Measurements from ENCODE around the gene CELF2. TPM values are rescaled to one million over a fixed set of nuclear protein-coding genes. Genes with fewer than 3 reads are reported as not detected.

The CELF2 gene
- total RNA-seq, 1 donor from 2014 or later, result 31.6 TPM

GRCh38 chr10:11037991-11038390 lies 20.3 kb downstream of the CELF2 start:
- Mint-ChIP-seq H3K9me3 (peaks cover 17% of the 10 kb centered on the region), H3K36me3 (no peaks in the 10 kb centered on the region), H3K4me1 (peaks cover 2% of the 10 kb centered on the region), H3K27me3 (ENCODE audit: insufficient read depth, low read depth) (no peaks in the 10 kb centered on the region), H3K27ac (no peak overlapping the region), H3K4me3 (no peak overlapping the region)
- Histone ChIP-seq H3K4me1 (peaks cover 22% of the 10 kb centered on the region), H3K4me3 (no peak overlapping the region), H3K36me3 (no peaks in the 10 kb centered on the region), H3K9me3 (ENCODE audit: low read depth) (no peaks in the 10 kb centered on the region), H3K27ac (no peak overlapping the region), H3K4me2 (no peak overlapping the region), H3K79me2 (ENCODE audit: low read depth) (peaks cover 16% of the 10 kb centered on the region), H3K9ac (no peak overlapping the region), H3F3A (ENCODE audit: low read depth) (peaks cover 13% of the 10 kb centered on the region), H3K27me3 (no peaks in the 10 kb centered on the region), H2AFZ (replicated peaks) (no peak overlapping the region), H4K20me1 (ENCODE audit: low read depth) (no peaks in the 10 kb centered on the region)
- no peak for DNase-seq (ENCODE audit: low spot score)
- TF ChIP-seq CTCF (IDR thresholded peaks at IDR 0.05) (no peak), EZH2 (IDR thresholded peaks at IDR 0.05) (no peak), EZH2phosphoT487 (IDR thresholded peaks at IDR 0.05) (no peak)

GRCh38 chr10:11042357-11042756 lies 24.7 kb downstream of the CELF2 start:
- no peak overlapping the region for H3K4me2 ChIP-seq
- no peaks in the 10 kb centered on the region for H3K36me3 ChIP-seq
- peaks cover 10% of the 10 kb centered on the region for H3K4me1 ChIP-seq
- H4K20me1 ChIP-seq (ENCODE audit: low read depth), result no peaks in the 10 kb centered on the region
- H3K9ac ChIP-seq, result no peak overlapping the region
- peaks cover 19% of the 10 kb centered on the region for H3K79me2 ChIP-seq (ENCODE audit: low read depth)
- H3K27me3 ChIP-seq, result no peaks in the 10 kb centered on the region
- Mint-ChIP-seq H3K36me3 (peaks cover 10% of the 10 kb centered on the region), H3K9me3 (peaks cover 7% of the 10 kb centered on the region), H3K4me1 (no peaks in the 10 kb centered on the region), H3K27ac (no peak overlapping the region), H3K27me3 (ENCODE audit: insufficient read depth, low read depth) (no peaks in the 10 kb centered on the region), H3K4me3 (no peak overlapping the region)
- H3K27ac ChIP-seq, result no peak overlapping the region
- no peak for DNase-seq (ENCODE audit: low spot score)
- H3K9me3 ChIP-seq (ENCODE audit: low read depth), result no peaks in the 10 kb centered on the region
- no peak overlapping the region for H2AFZ ChIP-seq (replicated peaks)
- no peak overlapping the region for H3K4me3 ChIP-seq
- H3F3A ChIP-seq (ENCODE audit: low read depth), result no peaks in the 10 kb centered on the region
- no peak for TF ChIP-seq EZH2 (IDR thresholded peaks at IDR 0.05)
- no peak for TF ChIP-seq EZH2phosphoT487 (IDR thresholded peaks at IDR 0.05)
- no peak for TF ChIP-seq CTCF (IDR thresholded peaks at IDR 0.05)

DNA sequence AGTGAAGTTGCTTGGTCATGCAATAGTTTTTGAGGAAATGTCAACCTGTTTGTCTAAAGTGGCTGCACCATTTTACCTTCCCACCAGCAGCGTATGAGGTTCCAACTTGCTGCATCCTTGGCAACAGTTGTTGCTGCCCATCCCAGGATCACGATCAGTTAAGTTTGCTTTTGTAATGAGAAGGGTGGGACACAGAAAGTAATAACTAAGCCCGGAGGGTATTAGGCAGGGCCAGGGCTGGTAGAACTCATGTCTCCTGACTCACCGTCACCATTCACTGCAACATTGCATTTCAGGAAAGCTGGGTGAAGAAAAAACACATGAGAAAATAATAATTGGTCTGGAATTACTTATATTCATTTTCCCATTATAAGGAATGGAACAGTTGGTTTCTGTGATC lies 25.4 kb downstream of the CELF2 start:
- no peak overlapping the region for H3K27ac ChIP-seq
- no peak overlapping the region for H3K4me2 ChIP-seq
- no peaks in the 10 kb centered on the region for H4K20me1 ChIP-seq (ENCODE audit: low read depth)
- H3F3A ChIP-seq (ENCODE audit: low read depth), result no peaks in the 10 kb centered on the region
- no peak overlapping the region for H3K9ac ChIP-seq
- H3K36me3 Mint-ChIP-seq, result peaks cover 10% of the 10 kb centered on the region
- H3K9me3 Mint-ChIP-seq, result peaks cover 6% of the 10 kb centered on the region
- no peaks in the 10 kb centered on the region for H3K9me3 ChIP-seq (ENCODE audit: low read depth)
- TF ChIP-seq EZH2 (IDR thresholded peaks at IDR 0.05) (no peak), EZH2phosphoT487 (IDR thresholded peaks at IDR 0.05) (no peak), CTCF (IDR thresholded peaks at IDR 0.05) (no peak)
- H3K27ac Mint-ChIP-seq, result no peak overlapping the region
- H3K4me3 Mint-ChIP-seq, result no peak overlapping the region
- peaks cover 15% of the 10 kb centered on the region for H3K4me1 ChIP-seq
- H3K79me2 ChIP-seq (ENCODE audit: low read depth), result peaks cover 19% of the 10 kb centered on the region
- no peak overlapping the region for H2AFZ ChIP-seq (replicated peaks)
- peaks cover 3% of the 10 kb centered on the region for H3K4me1 Mint-ChIP-seq
- H3K27me3 Mint-ChIP-seq (ENCODE audit: insufficient read depth, low read depth), result no peaks in the 10 kb centered on the region
- no peaks in the 10 kb centered on the region for H3K27me3 ChIP-seq
- DNase-seq (ENCODE audit: low spot score), result no peak
- H3K4me3 ChIP-seq, result no peak overlapping the region
- no peaks in the 10 kb centered on the region for H3K36me3 ChIP-seq
